Measurements from ENCODE around the gene SMC1A.
"Not testable (repeated sequence)": the region's sequence is repeated elsewhere in the genome, so short reads cannot be mapped to it uniquely, and the experiment has no call there.

Gene SMC1A

GRCh38 chrX:53376888-53377287 is 45.6 kb downstream of the SMC1A start:
- DNase-seq (ENCODE audit: low read depth), result no peak
- H3K4me3 ChIP-seq (replicated peaks; ENCODE audit: low read depth, low read length), result no peak overlapping the region
- no peak for TF ChIP-seq CTCF (IDR thresholded peaks at IDR 0.05; ENCODE audit: low read length, missing control alignments)

DNA sequence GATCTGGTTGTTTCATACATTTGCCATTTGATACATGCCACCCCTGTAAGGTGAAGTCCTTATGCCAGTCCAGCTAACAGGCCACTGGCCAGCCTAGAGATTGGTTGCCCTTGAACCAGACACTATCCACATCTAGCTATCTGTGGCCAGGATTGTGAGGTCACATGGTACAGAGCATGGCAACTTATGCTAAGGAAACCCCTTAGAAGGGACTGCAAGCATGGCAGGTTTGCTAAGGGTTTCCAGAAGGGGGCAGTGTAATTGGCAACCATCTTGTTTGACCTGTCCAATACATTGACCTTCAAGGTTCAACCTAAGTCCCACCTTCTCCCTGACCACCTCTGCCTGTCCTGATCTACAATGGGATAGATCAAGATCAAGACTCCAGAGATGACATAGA is 47.5 kb downstream of the SMC1A start:
- no peak overlapping the region for H3K4me3 ChIP-seq (replicated peaks; ENCODE audit: low read depth, low read length)
- TF ChIP-seq CTCF (IDR thresholded peaks at IDR 0.05; ENCODE audit: low read length, missing control alignments), result no peak
- DNase-seq (ENCODE audit: low read depth), result no peak

GRCh38 chrX:53374222-53374820 is 48.1 kb downstream of the SMC1A start:
- DNase-seq (ENCODE audit: low read depth), result peak; percentile 4
- TF ChIP-seq CTCF (IDR thresholded peaks at IDR 0.05; ENCODE audit: low read length, missing control alignments), result no peak
- H3K4me3 ChIP-seq (replicated peaks; ENCODE audit: low read depth, low read length), result no peak overlapping the region

DNA sequence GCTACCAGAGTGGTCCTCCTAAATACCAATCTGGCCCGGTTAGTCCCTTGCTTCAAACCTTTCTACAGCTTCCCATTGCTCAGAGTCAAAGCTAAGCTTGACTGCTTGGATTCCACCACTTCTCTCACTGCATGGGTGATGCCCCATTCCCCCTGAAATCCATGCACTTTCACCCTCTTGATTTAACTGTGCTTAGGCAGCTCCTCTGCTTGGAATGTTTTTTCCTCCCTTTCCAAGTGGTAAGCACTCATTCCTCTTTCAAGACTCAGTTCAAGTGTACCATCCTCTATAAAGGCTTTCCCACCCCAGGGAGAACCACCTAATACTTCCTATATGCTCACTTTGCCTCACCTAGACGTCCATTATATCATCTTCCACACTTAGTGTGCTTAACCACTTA is 49.1 kb downstream of the SMC1A start:
- H3K4me3 ChIP-seq (replicated peaks; ENCODE audit: low read depth, low read length), result no peak overlapping the region
- no peak for DNase-seq (ENCODE audit: low read depth)
- no peak for TF ChIP-seq CTCF (IDR thresholded peaks at IDR 0.05; ENCODE audit: low read length, missing control alignments)

- H3K4me3 ChIP-seq (replicated peaks; ENCODE audit: low read depth, low read length), result not testable (repeated sequence)
These were observed 56.0 kb downstream of the SMC1A start for GRCh38 chrX:53366454-53366853.

GRCh38 chrX:53362449-53362848 is 60.0 kb downstream of the SMC1A start:
- no peak for TF ChIP-seq CTCF (IDR thresholded peaks at IDR 0.05; ENCODE audit: low read length, missing control alignments)
- no peak for DNase-seq (ENCODE audit: low read depth)
- H3K4me3 ChIP-seq (replicated peaks; ENCODE audit: low read depth, low read length), result no peak overlapping the region

More at GRCh38 chrX:53366454-53366853, 56.0 kb downstream of the SMC1A start:
- DNase-seq (ENCODE audit: low read depth), result not testable (repeated sequence)

- TF ChIP-seq CTCF (IDR thresholded peaks at IDR 0.05; ENCODE audit: low read length, missing control alignments), result no peak
- no peak overlapping the region for H3K4me3 ChIP-seq (replicated peaks; ENCODE audit: low read depth, low read length)
- DNase-seq (ENCODE audit: low read depth), result peak; percentile 64
These were observed 64.5 kb downstream of the SMC1A start for GRCh38 chrX:53357799-53358530.
